NK-92 treated with Interleukin-12 subunit alpha and Interleukin-12 subunit beta, amount 100 ng/mL, for 24 hours (cell line): ENCODE measurements around the gene MEG3.

Source experiments
- DNase-seq: peaks from one replicate; lab custom pipeline; 2025; lab: John Stamatoyannopoulos, UW

Gene MEG3

GRCh38 chr14:100846309-100846859 is 20.5 kb downstream of the MEG3 start:
- DNase-seq = no peak

DNA sequence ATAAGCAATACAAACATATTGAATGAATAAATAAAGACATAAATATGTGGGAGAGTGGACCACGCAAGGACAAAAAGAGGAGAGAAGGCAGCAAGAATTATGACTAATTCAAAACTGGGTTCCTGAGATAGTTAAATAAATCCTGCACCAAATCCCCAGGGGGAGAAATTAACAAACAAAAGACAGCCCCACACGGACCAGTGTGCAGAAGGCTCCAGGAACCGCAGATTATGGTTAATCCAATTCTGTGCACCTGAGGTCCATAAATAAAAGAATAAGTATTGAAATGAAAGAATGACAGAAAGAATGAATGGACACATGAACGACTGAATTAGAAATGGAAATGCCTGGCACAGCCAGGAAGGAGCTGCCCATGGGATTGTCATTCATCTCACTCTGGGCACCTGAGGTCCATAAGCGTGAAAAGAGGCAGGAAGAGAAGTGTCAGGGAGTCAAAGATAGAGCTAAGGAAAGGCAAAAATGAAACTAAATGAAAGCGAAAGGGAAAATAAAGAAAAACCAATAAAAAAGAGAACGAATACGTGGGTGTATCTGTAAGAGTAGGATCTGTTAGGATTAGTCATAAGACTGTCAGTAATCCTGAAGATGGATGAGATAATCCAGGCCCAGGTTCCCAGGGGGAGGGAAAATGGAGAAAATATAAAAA is 23.3 kb downstream of the MEG3 start:
- no peak for DNase-seq

DNA sequence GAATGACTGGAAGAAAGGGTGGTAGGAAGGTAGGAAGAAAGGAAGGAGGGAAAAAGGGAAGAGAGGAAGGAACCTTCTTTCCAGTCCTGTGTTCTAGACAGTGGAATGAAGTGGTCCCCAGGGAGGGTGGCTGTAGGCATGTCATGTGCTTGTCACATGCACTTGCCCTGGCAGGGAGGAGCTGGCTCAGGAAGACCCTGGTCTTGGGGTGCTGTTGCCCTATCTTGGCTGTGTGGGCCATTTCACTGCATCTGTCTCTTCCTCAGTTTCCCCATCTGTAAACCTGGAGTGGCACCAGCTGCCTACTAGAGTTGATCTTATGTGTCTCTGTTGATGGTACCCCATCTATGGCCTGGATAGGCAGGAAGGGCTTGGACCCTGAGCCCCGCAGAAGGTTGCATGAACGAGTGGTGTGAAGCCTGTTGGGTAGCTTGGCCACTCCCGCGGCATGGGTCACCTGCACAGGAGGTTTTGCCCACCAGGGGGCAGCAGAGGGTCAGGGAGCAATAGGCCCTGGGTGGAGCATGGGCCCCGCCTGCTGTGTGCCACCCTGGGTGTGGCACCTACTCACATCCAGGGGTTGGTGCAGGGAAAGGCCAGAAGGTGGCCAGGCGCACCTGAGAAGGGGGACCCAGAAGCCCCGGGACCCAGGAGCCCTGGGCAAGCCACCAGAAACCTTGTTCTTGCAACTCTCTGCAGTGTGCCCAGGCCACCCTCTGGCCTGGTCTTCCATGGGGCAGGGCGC is 25.1 kb downstream of the MEG3 start:
- peak; percentile 54 for DNase-seq

GRCh38 chr14:100851586-100851916 is 25.6 kb downstream of the MEG3 start:
- no peak for DNase-seq

- DNase-seq = no peak
Observed at GRCh38 chr14:100851946-100852620, 26.2 kb downstream of the MEG3 start.

DNA sequence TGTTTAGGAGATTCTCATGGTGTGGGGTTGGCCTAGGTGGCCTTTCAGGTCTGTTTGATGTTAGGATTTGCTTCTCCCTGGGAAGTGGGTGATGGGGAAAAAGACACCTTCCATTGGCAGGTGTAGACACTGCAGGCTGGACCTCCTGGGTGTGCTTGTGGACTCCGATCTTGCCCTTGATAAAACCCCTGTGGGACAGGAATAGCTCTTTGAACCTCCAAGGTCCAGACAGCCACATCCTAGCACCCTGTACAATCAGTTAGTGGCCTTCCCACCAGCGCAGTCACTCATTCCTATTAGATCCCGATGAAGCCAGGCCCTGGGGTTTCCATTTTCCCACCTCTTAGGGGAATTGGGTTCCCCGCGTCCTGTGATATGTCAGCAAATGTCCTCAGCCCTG is 28.5 kb downstream of the MEG3 start:
- no peak for DNase-seq

GRCh38 chr14:100855256-100855930 is 29.5 kb downstream of the MEG3 start:
- DNase-seq = no peak

DNA sequence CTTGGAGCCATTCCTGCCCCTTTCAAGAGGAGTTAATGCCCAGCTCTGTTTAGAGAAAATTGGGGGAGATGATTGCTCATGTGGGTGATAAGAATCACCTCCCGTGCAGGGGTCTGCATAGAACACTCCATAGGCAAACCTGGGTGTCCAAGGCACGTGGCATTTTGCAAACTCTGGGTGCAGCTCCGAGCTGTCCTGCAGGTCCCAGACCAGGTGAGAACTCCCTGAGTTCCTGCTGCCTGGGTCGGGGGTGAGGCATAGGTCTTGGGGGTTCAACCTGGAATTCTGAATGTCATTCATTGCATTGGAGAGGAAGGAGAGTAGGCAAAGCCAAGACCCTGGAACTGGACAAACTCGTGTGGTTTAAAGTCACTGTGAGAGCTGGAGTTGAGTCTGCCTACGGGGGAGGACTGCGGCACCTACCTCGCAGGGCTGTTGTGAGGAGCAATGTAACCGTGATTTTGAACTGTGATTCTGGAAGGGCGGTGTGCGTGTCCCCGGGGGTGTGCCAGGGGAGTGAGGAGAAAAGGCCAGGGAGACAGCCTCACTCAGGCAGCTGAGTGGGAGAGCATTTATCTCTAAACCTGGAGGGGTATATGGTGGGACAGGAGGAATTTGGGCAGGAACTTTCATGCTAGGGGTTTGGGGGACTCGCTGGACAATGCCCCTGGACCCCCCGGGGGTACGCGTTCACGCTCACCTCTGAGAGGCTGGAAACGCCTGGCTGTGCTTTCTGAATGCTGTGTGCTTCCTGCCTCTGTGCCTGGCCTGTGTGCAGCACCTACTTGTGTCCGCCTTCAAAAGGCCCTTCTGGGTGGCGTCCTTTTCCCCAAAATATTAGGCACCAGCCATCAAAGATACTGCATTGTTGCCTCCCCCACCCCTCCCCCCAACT is 30.4 kb downstream of the MEG3 start:
- DNase-seq = no peak

GRCh38 chr14:100857233-100857922 is 31.5 kb downstream of the MEG3 start:
- DNase-seq = no peak

DNA sequence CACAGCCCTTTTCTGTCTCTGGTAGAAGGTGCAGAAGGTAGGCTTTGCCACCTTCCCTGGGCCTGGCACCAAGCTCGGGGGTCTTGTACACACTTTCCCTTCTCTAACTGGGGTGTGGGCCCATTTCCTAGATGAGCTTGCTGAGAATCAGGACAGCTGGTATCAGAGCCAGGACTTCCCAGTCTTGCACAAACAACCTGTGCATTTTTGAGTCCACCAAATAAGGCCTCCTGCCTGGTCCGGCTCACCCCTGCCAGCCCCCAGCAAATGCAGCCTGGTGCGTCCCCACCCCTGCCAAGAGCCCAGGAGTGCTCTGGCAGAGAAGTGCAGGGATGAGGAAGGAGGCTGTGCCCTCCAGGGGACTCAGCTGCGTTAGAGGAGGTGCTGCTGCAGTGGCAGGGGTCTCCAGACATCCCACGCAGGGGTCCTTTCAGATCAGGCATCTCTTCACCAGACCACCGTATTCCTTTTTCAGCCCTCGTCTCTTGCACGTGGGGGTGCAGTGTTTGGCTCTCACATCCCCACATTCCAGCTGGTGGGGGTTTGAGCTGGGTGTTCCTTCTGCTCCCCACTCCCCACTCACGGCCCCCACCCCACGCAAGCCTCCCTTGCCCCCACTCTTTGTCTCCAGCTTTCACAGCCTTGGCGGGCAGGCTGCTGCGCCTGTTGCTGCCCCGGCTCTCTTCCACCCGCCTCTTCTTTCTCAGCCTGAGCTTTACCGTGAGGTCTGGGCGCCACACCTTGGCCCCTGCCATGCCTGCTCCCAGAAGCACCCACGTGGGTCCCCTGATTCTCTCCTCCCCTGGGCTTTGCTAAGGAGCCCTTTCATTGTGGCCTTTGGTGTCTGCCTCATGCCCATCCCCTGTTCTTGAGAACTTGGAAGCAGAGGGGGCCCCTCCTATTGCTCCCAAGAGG is 32.3 kb downstream of the MEG3 start:
- no peak for DNase-seq

DNA sequence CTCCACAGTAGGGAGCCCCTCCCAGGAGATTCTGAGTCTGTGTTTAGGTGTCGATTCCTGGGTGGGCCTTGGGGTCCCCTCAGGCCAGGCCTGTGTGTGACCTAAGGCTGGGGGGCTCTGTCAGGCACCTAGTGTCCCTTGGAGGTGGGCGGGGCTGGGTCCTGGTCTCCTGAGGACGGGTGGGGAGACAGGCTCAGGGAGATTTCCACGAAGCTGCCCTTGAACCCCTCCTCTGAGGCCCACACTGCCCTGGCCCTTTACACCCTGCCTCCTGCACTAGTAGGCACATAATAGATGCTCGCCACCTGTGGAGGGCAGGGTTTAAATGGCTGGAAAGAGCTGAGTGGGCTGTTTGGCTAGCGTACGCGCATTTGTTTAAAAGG is 32.9 kb downstream of the MEG3 start:
- DNase-seq = no peak

DNA sequence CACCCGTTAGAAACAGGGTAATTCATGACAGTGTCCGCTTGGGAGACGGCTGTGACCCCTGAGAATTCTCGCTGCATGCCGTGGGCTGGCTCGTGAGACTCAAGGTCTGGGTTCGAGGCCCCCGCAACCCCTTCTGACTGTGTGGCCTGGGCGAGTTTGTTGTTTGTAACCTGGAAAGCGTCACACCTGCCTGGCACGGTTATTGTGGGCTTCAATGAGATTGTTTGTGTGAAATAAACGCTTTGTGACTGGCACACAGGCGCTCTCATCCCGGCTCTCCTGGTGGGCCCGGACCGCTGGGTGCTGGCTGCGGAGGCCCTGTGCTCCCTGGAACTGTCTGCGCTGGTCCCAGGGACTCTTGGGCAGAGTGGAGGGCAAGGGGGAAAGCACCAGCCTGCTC is 33.9 kb downstream of the MEG3 start:
- DNase-seq = no peak

DNA sequence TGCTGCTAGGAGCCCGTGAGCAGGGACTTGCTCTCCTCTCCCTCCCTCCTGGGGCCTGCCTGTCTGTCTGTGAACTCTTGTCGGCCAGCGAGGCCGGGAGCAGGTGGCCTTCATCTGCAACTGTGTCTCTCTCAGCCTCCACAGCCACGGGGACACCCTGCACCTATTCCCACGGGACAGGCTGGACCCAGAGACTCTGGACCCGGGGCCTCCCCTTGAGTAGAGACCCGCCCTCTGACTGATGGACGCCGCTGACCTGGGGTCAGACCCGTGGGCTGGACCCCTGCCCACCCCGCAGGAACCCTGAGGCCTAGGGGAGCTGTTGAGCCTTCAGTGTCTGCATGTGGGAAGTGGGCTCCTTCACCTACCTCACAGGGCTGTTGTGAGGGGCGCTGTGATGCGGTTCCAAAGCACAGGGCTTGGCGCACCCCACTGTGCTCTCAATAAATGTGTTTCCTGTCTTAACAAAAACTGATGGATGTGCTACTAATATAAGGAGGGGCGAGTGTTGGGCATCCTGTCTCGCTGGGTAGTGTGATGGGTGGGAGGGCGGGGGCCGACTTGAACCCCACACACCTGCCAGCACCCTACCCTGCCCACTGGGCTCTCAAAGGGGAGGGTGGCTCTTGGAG is 34.8 kb downstream of the MEG3 start:
- no peak for DNase-seq

DNA sequence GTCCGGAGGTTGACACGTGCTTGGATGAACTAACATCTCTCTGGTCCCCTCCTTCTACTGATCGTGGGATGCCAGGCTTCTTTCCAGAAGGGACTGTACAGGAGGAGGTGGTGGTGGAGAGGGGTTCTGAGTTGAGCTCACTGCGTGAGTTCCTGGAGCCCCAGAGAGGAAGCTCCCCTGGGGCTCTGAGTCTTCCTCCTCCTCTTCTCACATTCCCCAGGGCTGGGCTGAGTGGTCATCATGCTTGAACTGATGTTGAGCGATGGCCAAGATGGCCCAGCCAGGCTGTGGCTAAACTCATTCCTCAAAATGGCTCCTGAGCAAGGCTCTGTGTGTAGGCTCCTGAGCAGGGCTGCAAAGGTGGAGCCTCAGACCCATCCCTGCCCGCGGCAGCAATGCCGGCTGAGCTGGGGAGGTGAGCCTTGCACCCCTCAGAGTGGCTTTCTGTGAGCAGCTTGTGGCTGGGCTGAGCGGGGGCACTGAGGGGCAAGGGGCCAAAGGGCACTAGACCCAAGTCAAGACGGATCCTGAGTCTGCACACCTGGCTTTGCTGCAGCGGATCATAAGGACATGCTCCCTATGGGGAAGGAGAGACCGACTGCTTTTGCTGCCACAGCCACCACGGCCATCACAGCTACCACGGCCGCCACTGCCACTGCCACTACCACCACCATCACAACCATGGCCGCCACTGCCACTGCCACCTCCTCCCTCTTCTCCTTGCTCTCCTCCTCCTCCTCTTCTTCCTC is 35.4 kb downstream of the MEG3 start:
- no peak for DNase-seq

DNA sequence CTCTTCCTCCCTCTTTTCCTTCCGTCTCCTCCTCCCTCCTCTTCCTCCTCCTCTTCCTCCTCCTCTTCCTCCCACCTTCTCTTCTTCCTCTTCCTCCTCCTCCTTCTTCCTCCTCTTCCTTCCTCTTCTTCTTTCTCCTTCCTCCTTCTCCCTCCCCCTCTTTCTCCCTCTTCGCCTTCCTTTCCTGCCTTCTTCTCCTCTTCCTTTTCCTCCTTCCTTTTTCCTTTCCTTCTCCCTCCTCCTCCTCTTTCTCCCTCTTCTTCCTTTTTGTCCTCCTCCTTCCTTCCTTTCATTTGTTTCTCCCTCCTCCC is 36.0 kb downstream of the MEG3 start:
- DNase-seq = no peak

- DNase-seq = no peak
Observed at GRCh38 chr14:100862277-100862676, 36.4 kb downstream of the MEG3 start.

DNA sequence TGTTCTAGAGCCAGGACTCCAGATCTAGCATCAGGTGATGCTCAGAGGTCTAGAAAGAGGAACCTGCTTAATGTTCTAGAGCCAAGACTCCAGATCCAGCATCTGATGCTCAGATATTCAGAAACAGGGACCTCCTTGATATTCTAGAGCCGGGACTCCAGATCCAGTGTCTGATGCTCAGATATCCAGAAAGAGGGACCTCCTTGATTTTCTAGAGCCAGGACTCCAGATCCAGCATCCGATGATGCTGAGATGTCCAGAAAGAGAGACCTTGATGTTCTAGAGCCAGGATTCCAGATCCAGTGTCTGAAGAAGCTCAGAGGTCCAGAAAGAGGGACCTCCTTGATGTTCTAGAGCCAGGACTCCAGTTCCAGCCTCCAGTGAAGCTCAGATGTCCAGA is 36.9 kb downstream of the MEG3 start:
- DNase-seq = no peak

DNA sequence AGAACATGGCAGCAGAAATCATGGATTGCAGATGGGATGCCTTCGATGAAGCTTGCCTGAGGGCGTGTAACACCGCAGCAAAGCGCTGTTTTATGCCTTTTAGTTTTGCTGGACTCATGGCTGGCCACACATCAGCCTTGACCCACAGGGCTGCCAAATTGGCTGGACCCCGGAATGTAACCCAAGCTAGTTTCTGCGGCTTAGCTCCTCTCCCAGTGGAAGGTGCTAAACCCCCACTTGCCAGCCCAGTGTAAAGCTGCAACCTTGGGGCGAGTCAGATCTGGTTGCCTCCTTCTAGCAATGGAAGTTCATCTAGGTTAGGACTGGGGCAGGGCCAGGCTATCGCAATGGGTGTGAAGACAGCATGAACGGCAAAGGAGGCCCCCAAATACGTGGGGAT is 38.3 kb downstream of the MEG3 start:
- no peak for DNase-seq
